HepG2 (cell line): ENCODE data around the gene GMCL2. TPM values are rescaled to one million over a fixed set of nuclear protein-coding genes. Genes with fewer than 3 reads are reported as not detected.

Experiments
- ATAC-seq: fragments of 200-7000 bp; cut with Tn5 transposase; 3 replicates; pipeline ENCODE4 v1.9.1; 2020; ENCODE audit warnings: mild to moderate bottlenecking, moderate library complexity
- BruUV-seq: library from RNA; stranded (reverse); fragments of 400-500 nt; replicated peaks from 2 replicates; lab custom pipeline; 2021; lab: Mats Ljungman, UMichigan
- CTCF ChIA-PET: fragments of 300-600 bp; formaldehyde crosslinking; extraction: SDS; loops from one replicate; lab custom pipeline; 2021; ENCODE audit warnings: low total read pairs, inconsistent platforms, low intra/inter-chr PET ratio; lab: Yijun Ruan, JAX
- POLR2A ChIA-PET: fragments of 350-600 bp; sonication (Branson Sonifier 250); formaldehyde crosslinking; loops from one replicate; lab custom pipeline; 2020; ENCODE audit warnings: antibody characterized with exemption, inconsistent platforms; lab: Yijun Ruan, JAX
- DNase-seq: peaks from one replicate; pipeline ENCODE4 v3.0.0-alpha.2; 2015; ENCODE audit warnings: low spot score
- FAIRE-seq: peaks from 3 replicates; lab custom pipeline; 2011; peaks lifted over from hg19 to GRCh38; lab: Jason Lieb, UNC
- H2AFZ ChIP-seq: one replicate; pipeline ENCODE4 v1.6.1; 2011; ENCODE audit warnings: low read length, inconsistent platforms
- H3K27ac ChIP-seq: fragments of 300-600 bp; 3 replicates; pipeline ENCODE4 v1.8.0; 2011; ENCODE audit warnings: mixed run types, mild to moderate bottlenecking, mixed read lengths, low read length, inconsistent platforms; ENCODE audit not compliant: insufficient read depth; ENCODE audit errors: extremely low read length
- H3K27me3 ChIP-seq, 2 experiments: fragments of 200-600 bp in 1 of 2; 2 replicates in 1 of 2; 3 replicates in 1 of 2; pipeline versions ENCODE4 v1.6.0 to v1.8.0; 2011; ENCODE audit warnings: low read length in 2 of 2, mild to moderate bottlenecking in 2 of 2, moderate library complexity in 2 of 2, inconsistent platforms in 1 of 2; ENCODE audit not compliant: insufficient read depth in 2 of 2, control insufficient read depth in 1 of 2
- H3K36me3 ChIP-seq, 2 experiments: fragments of 200-600 bp in 1 of 2; replicated peaks in 1 of 2; 2 replicates in 1 of 2; 3 replicates in 1 of 2; pipeline versions ENCODE4 v1.5.1 to v1.8.0; 2011; ENCODE audit warnings: low read length in 2 of 2, inconsistent platforms in 1 of 2; ENCODE audit not compliant: insufficient read depth in 2 of 2, control insufficient read depth in 1 of 2
- H3K4me1 ChIP-seq: 2 replicates; pipeline ENCODE4 v1.5.1; 2012; ENCODE audit warnings: low read length, inconsistent platforms; ENCODE audit not compliant: insufficient read depth
- H3K4me2 ChIP-seq: 2 replicates; pipeline ENCODE4 v1.6.0; 2011; ENCODE audit warnings: low read depth, low read length, inconsistent platforms
- H3K4me3 ChIP-seq, 3 experiments: fragments of 200-600 bp in 1 of 3; sonication (generic), shearing (Covaris generic) in 1 of 3; replicated peaks in 1 of 3; 2 replicates each; pipeline ENCODE4 v1.5.1; 2011 to 2016; ENCODE audit warnings: low read length in 3 of 3, inconsistent platforms in 2 of 3, low read depth in 2 of 3, mild to moderate bottlenecking in 2 of 3, control low read depth in 1 of 3, mixed read lengths in 1 of 3; ENCODE audit not compliant: insufficient read depth in 1 of 3
- H3K79me2 ChIP-seq: one replicate; pipeline ENCODE4 v1.6.1; 2011; ENCODE audit warnings: low read length, inconsistent platforms; ENCODE audit not compliant: insufficient read depth
- H3K9ac ChIP-seq: 2 replicates; pipeline ENCODE4 v1.6.0; 2011; ENCODE audit warnings: mild to moderate bottlenecking, low read depth, low read length, inconsistent platforms; ENCODE audit not compliant: insufficient read depth
- H3K9me3 ChIP-seq: 2 replicates; pipeline ENCODE4 v1.5.1; 2012; ENCODE audit warnings: mild to moderate bottlenecking, low read length
- H4K20me1 ChIP-seq: 2 replicates; pipeline ENCODE4 v1.6.0; 2011; ENCODE audit warnings: inconsistent platforms, mild to moderate bottlenecking, low read length, moderate library complexity; ENCODE audit not compliant: insufficient read depth
- ADNP ChIP-seq: sonication (generic); formaldehyde crosslinking; IDR thresholded peaks from 2 replicates; pipeline ENCODE4 v1.4.0; 2020; ENCODE audit warnings: missing genetic modification reagents
- HNF1A ChIP-seq, 2 experiments: sonication (generic) in 1 of 2; formaldehyde crosslinking in 1 of 2; IDR thresholded peaks; 2 replicates each; pipeline versions ENCODE4 v1.4.0 to v1.6.1; 2016 to 2020; ENCODE audit warnings: borderline replicate concordance in 1 of 2, low read depth in 1 of 2, mild to moderate bottlenecking in 1 of 2, missing genetic modification reagents in 1 of 2
- HNF4G ChIP-seq, 2 experiments: sonication (generic) in 1 of 2; formaldehyde crosslinking in 1 of 2; IDR thresholded peaks; 2 replicates each; pipeline versions ENCODE4 v1.4.0 to v1.6.1; 2011 to 2020; ENCODE audit warnings: borderline replicate concordance in 2 of 2, low read depth in 2 of 2, mild to moderate bottlenecking in 2 of 2, low read length in 1 of 2, missing genetic modification reagents in 1 of 2, moderate library complexity in 1 of 2
- KDM5A ChIP-seq: fragments of 200-600 bp; sonication (generic); IDR thresholded peaks from 2 replicates; pipeline ENCODE4 v1.7.0; 2018; ENCODE audit warnings: antibody characterized with exemption, mild to moderate bottlenecking, low read length, borderline replicate concordance
- NBN ChIP-seq: fragments of 450-650 bp; conservative IDR thresholded peaks from 2 replicates; pipeline ENCODE4 v1.6.1; 2017
- NCOA5 ChIP-seq: sonication (generic); formaldehyde crosslinking; IDR thresholded peaks from 2 replicates; pipeline ENCODE4 v1.4.0; 2020; ENCODE audit warnings: missing genetic modification reagents
- NR2C2 ChIP-seq: sonication (generic); formaldehyde crosslinking; IDR thresholded peaks from 2 replicates; pipeline ENCODE4 v1.4.0; 2020; ENCODE audit warnings: missing genetic modification reagents, mild to moderate bottlenecking, moderate library complexity, borderline replicate concordance
- SP4 ChIP-seq: sonication (generic); formaldehyde crosslinking; IDR thresholded peaks from 2 replicates; pipeline ENCODE4 v1.8.1; 2023; ENCODE audit warnings: mild to moderate bottlenecking, missing genetic modification reagents
- SRY ChIP-seq: sonication (generic); formaldehyde crosslinking; IDR thresholded peaks from 2 replicates; pipeline ENCODE4 v1.8.0; 2022; ENCODE audit warnings: mild to moderate bottlenecking, missing genetic modification reagents
- ZNF747 ChIP-seq: sonication (generic); formaldehyde crosslinking; IDR thresholded peaks from 2 replicates; pipeline ENCODE4 v1.8.1; 2023; ENCODE audit warnings: missing genetic modification reagents, mild to moderate bottlenecking, borderline replicate concordance
- WGBS: methylation state at CpG from one replicate; pipeline ENCODE4 v1.1.6; 2017; ENCODE audit warnings: low lambda C conversion rate; 5-methylcytosine and 5-hydroxymethylcytosine counted together
- in situ Hi-C: cut with HindIII; loops from 2 replicates; pipeline ENCODE4 v1.10.0; 2017; ENCODE audit warnings: low pct_unique_long_range_greater_than_20kb; ENCODE audit not compliant: extremely low pct_ligation_motif_present
- intact Hi-C: fragments of 100-400 bp; cut with micrococcal nuclease; formaldehyde crosslinking; loops from one replicate; pipeline ENCODE4 v1.10.0; 2022; ENCODE audit not compliant: unreplicated experiment
- polyA plus RNA-seq, 8 experiments: library from polyadenylated mRNA; depleted of rRNA in 3 of 8; stranded (reverse) in 7 of 8; unstranded in 1 of 8; fragments of >200 nt; fragmentation: Illumina TruSeq in 4 of 8; extraction: Trizol in 4 of 8; gene quantifications; 2 replicates each; pipeline versions ENCODE4 v1.2.1 to v1.2.3, GENCODE V29; 2011 to 2016; ENCODE audit warnings: low read depth in 4 of 8, missing spikeins in 1 of 8, mixed read lengths in 1 of 8; ENCODE audit not compliant: insufficient read depth in 1 of 8
- total RNA-seq, 5 experiments: library from RNA; depleted of rRNA; stranded (reverse); fragments of >200 nt; fragmentation: Illumina TruSeq; extraction: Trizol; gene quantifications; 2 replicates each; pipeline ENCODE4 v1.2.3, GENCODE V29; 2016; ENCODE audit warnings: low read depth in 1 of 5

GMCL2 gene
- total and polyA plus RNA-seq, 2 of the 13 experiments (the other 11 are each of a cell fraction or from before 2014, with no cell fraction given): 0.03 TPM; not detected in 1

DNA sequence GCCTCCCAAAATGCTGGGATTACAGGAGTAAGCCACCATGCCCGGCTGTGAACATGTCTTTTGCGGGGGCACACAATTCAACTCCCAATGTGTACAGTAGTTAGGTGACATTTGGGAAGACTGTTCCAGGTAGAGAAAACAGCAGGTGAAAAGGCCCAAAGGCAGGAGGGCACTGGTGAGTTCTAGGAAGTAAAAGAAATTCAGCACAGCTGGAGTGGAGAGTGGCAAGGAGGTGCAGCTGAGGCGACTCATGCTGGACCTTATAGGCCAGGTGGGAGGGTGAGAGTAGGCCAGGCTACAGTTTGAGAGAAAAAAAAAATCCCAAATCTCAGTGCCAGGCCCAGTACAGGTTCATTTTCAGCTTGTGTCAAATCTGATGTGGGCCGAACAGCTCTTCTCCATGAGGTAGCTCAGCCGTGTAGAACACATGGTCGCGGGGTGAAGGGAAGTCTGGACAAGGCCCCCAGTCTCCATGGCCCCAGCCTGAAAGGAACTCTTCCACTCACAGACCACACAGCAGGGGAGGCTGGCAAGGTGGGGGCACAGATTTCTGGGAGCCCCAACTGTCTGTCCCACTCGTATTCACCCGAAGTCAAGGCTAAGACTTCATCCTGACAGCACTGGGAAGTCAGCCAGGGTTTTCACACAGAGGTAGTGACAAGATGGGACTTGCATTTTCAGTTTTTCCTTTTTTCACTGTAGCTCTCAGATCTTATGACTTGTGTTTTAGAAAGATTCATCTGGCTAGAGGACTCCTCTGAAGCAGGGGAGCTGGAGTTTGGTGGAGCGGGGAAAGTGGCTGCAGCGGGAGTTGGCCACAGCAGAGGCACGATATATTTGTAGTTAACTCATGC lies 12.6 kb upstream of the GMCL2 start:
- Histone ChIP-seq H3K27ac (no peak overlapping the region), H3K9me3 (no peaks in the 10 kb centered on the region), H4K20me1 (no peaks in the 10 kb centered on the region), H3K4me3 (no peak overlapping the region), H2AFZ (no peak overlapping the region), H3K36me3 (no peaks in the 10 kb centered on the region), H3K4me2 (no peak overlapping the region), H3K79me2 (peaks cover 4% of the 10 kb centered on the region), H3K4me1 (peaks cover 18% of the 10 kb centered on the region), H3K27me3 (peaks cover 0 to 12% of the 10 kb centered on the region in 2 experiments; a peak in 3 of 5 replicates), H3K9ac (no peak overlapping the region)
- no peak for ATAC-seq
- 60% methylated on average over 12 of the region's 12 CpGs for WGBS
- ChIA-PET CTCF (no interaction called here), POLR2A (no interaction called here)
- in situ Hi-C loops: no loop called here
- DNase-seq: no peak
- no peak for FAIRE-seq
- TF ChIP-seq NBN (no peak), SP4 (CRISPR knock-in tag) (no peak), ZNF747 (CRISPR knock-in tag) (no peak), ADNP (CRISPR knock-in tag) (no peak), HNF1A (IDR thresholded peaks at IDR 0.05; ENCODE audit: low read depth) (no peak), HNF1A (CRISPR knock-in tag; IDR thresholded peaks at IDR 0.05; ENCODE audit: borderline replicate concordance) (no peak), NCOA5 (CRISPR knock-in tag) (no peak), NR2C2 (no peak), KDM5A (no peak), HNF4G (IDR thresholded peaks at IDR 0.05; ENCODE audit: borderline replicate concordance, low read depth, low read length) (no peak), HNF4G (CRISPR knock-in tag; IDR thresholded peaks at IDR 0.05; ENCODE audit: borderline replicate concordance, low read depth) (no peak), SRY (CRISPR knock-in tag) (no peak)
- TF ChIP-seq, all 625 proteins: peak for 0
- BruUV-seq: no TSS peak
- intact Hi-C loops: no loop called here
